Measurements from ENCODE around the gene SEC22B.
"Not testable (repeated sequence)": the region's sequence is repeated elsewhere in the genome, so short reads cannot be mapped to it uniquely, and the experiment has no call there.

Gene SEC22B

DNA sequence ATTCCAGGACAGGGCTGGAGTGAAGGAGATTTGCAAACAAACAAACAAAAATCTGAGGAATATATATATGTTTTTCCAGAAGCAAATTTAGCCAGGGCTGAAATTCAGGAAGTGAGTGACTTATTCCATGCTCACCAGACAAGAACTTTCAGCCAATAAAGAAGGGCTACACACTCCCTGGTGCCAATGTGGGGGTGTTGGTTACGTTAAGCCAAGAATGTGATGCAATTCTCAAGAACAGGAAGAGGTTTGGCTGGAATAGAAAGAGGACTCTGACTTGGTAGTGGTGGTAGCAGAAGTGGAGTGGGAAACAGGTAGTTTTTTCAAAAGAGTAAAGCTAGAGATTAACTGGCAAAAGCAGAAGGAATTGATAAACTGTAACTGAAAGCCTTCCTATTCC, 31.7 kb downstream of the SEC22B start:
- not testable (repeated sequence) for H3K4me1 ChIP-seq (ENCODE audit: control insufficient read depth, insufficient read depth, low read length); H3K4me3 ChIP-seq (ENCODE audit: low read length); DNase-seq (ENCODE audit: low read depth, low spot score); H3K9me3 ChIP-seq (ENCODE audit: control insufficient read depth, insufficient read depth, low read length); H3K27me3 ChIP-seq (ENCODE audit: control insufficient read depth, insufficient read depth, low read length); H3K27ac ChIP-seq (ENCODE audit: low read length); H3K36me3 ChIP-seq (ENCODE audit: control insufficient read depth, insufficient read depth, low read length)
- no CpG with 5 or more reads among the region's 1 CpG for WGBS (ENCODE audit: insufficient coverage, insufficient read length)

DNA sequence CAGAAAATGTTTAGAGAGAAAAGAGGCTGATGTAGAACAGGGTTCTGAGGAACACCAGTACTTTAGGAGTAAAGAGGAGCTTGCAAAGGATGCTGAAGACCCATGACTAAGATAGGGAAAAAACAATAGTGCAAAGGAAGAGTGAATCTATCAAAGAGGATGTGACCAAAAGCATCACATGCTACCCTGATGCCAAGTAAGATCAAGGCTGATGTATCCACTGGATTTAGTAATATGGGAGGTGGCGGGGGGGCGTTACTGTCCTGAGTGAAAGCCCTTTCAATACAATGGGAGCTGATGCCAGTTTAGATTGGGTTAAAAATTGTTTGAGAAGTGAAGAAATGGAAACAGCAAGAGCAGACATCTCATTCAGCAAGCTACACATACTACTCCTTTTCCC, 32.2 kb downstream of the SEC22B start:
- H3K36me3 ChIP-seq (ENCODE audit: control insufficient read depth, insufficient read depth, low read length); H3K9me3 ChIP-seq (ENCODE audit: control insufficient read depth, insufficient read depth, low read length); H3K4me3 ChIP-seq (ENCODE audit: low read length); H3K27me3 ChIP-seq (ENCODE audit: control insufficient read depth, insufficient read depth, low read length); H3K4me1 ChIP-seq (ENCODE audit: control insufficient read depth, insufficient read depth, low read length); DNase-seq (ENCODE audit: low read depth, low spot score); H3K27ac ChIP-seq (ENCODE audit: low read length): not testable (repeated sequence)
- no CpG with 5 or more reads among the region's 2 CpGs for WGBS (ENCODE audit: insufficient coverage, insufficient read length)

DNA sequence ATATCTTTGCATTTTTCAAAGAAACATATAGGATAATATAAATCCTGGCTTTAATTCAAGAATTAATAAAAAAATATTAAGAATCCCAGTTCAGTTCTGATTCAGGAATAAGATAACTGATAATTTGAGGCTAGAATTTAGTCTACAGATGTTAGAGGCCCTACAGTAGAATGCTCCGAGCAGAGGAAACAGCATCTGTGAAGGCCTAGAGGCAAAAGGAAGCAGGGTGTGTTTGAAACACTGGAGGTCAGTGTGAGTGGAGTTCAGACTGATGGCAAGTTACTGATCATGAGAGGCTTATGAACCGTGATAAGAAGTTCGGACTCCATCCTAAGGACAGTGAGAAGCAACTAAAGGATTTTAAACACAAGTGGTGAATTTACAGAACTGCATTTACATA, 33.0 kb downstream of the SEC22B start:
- H3K36me3 ChIP-seq (ENCODE audit: control insufficient read depth, insufficient read depth, low read length); H3K27ac ChIP-seq (ENCODE audit: low read length); H3K4me3 ChIP-seq (ENCODE audit: low read length); H3K4me1 ChIP-seq (ENCODE audit: control insufficient read depth, insufficient read depth, low read length); H3K9me3 ChIP-seq (ENCODE audit: control insufficient read depth, insufficient read depth, low read length); H3K27me3 ChIP-seq (ENCODE audit: control insufficient read depth, insufficient read depth, low read length); DNase-seq (ENCODE audit: low read depth, low spot score): not testable (repeated sequence)
- no CpG with 5 or more reads among the region's 3 CpGs for WGBS (ENCODE audit: insufficient coverage, insufficient read length)

DNA sequence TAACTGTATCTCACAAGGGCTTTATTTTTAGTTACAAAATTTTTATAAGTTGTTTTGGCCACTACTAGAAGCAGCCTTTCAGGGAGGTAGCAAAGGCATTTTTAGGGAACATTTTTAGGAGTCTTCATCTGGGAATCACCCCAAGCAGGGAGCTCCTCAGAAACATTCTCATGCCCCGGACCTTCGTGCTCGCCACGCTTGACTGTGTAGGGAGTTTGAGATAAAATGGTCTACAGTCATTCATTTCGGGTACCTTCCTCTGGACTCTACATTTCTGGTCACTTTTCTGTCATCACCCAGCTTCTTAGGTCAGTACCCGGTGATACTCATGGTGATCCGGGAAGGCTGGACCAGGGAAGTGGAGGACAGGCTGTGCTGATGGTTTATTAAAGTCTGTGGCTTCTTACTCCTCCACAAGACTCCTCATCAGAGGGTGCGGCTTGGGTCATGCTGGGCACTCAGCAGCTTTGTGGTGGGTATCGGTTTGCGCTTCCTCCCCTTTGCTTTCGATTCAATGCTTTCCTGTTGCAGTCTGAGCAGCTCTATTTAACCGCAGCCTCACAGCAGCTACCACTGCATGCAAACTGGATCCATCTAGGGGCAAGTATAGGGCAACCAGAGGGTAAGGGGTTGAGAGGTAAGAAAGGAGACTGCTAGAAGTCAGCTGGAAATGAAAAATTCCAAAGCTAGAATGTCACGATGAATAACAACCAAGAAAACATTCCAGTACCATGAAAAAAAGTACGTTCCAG, 33.6 kb downstream of the SEC22B start:
- not testable (repeated sequence) for H3K9me3 ChIP-seq (ENCODE audit: control insufficient read depth, insufficient read depth, low read length); H3K4me3 ChIP-seq (ENCODE audit: low read length); DNase-seq (ENCODE audit: low read depth, low spot score); H3K27ac ChIP-seq (ENCODE audit: low read length); H3K36me3 ChIP-seq (ENCODE audit: control insufficient read depth, insufficient read depth, low read length); H3K27me3 ChIP-seq (ENCODE audit: control insufficient read depth, insufficient read depth, low read length); H3K4me1 ChIP-seq (ENCODE audit: control insufficient read depth, insufficient read depth, low read length)
- no CpG with 5 or more reads among the region's 14 CpGs for WGBS (ENCODE audit: insufficient coverage, insufficient read length)

DNA sequence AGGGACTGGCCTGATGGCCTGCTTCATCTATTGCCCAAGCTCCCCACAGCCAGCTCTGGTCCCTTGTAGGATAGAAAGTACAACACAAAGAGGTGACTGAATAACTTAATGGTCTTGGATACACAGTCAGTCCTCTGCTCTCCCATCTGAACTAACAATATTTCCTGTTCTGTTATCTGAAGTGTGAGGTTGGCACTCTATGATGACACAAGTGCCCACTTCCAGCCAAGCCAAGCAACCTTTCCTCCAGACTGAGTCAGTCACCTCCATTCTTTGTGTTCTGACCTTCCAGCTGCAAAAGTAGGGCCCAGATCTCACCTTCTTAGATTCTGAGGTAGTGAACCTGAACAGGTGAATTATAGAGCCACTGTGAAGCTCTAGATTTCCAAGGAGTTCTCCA, 34.5 kb downstream of the SEC22B start:
- not testable (repeated sequence) for DNase-seq (ENCODE audit: low read depth, low spot score); H3K27ac ChIP-seq (ENCODE audit: low read length); H3K9me3 ChIP-seq (ENCODE audit: control insufficient read depth, insufficient read depth, low read length); H3K36me3 ChIP-seq (ENCODE audit: control insufficient read depth, insufficient read depth, low read length); H3K4me1 ChIP-seq (ENCODE audit: control insufficient read depth, insufficient read depth, low read length); H3K27me3 ChIP-seq (ENCODE audit: control insufficient read depth, insufficient read depth, low read length); H3K4me3 ChIP-seq (ENCODE audit: low read length)

DNA sequence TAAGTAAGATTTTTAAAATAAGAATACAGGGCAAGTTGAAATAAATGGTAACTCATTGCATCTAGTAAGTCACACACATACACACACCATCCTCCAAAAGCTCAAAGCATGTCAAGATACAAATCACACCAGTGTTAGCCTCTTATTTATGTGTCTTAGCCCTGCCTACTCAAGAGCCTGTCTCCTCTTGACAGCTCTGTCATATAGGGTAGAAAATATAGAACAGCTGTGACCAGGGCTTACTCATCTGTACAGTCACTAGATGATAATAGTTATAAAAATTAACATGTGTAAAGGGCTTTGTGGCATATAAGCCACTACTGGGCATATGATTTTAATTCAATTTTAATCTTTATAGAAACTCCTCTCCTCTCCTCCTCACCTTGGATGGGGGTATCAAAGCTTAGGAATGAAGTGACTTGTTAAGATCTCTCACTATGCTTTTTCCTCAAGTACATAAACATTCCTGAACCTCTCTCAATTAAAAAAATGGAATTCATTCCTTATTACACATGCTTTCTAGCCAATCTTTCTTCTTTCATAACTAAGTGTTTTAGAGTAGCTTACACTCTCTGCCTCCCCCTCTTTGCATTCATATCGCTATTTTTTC, 35.6 kb downstream of the SEC22B start:
- not testable (repeated sequence) for H3K4me3 ChIP-seq (ENCODE audit: low read length); H3K36me3 ChIP-seq (ENCODE audit: control insufficient read depth, insufficient read depth, low read length); H3K27me3 ChIP-seq (ENCODE audit: control insufficient read depth, insufficient read depth, low read length); H3K9me3 ChIP-seq (ENCODE audit: control insufficient read depth, insufficient read depth, low read length); H3K4me1 ChIP-seq (ENCODE audit: control insufficient read depth, insufficient read depth, low read length); DNase-seq (ENCODE audit: low read depth, low spot score); H3K27ac ChIP-seq (ENCODE audit: low read length)
- WGBS (ENCODE audit: insufficient coverage, insufficient read length) = no CpG with 5 or more reads among the region's 1 CpG

DNA sequence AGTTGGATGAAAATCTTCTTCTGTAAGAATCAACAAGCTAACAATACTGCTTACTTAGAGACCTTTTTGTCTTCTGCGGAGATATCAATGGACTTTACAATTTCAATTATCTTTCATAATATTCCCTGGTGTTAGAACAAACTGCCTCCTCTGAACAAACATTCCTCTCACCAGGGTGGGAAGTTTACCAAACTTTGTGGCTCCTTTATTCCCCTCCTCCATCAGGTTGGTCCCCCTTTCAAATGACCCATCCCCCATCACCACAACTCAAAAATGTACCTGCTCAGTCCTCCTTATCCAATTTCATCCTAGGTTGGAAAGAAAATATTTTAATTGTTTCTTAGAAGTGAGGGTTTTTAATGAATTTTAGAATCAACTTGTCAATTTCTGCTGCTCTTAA, 40.2 kb downstream of the SEC22B start:
- WGBS (ENCODE audit: insufficient coverage, insufficient read length) = no CpG with 5 or more reads among the region's 1 CpG
- not testable (repeated sequence) for H3K4me3 ChIP-seq (ENCODE audit: low read length); H3K36me3 ChIP-seq (ENCODE audit: control insufficient read depth, insufficient read depth, low read length); H3K27me3 ChIP-seq (ENCODE audit: control insufficient read depth, insufficient read depth, low read length); H3K4me1 ChIP-seq (ENCODE audit: control insufficient read depth, insufficient read depth, low read length); DNase-seq (ENCODE audit: low read depth, low spot score); H3K9me3 ChIP-seq (ENCODE audit: control insufficient read depth, insufficient read depth, low read length); H3K27ac ChIP-seq (ENCODE audit: low read length)

DNA sequence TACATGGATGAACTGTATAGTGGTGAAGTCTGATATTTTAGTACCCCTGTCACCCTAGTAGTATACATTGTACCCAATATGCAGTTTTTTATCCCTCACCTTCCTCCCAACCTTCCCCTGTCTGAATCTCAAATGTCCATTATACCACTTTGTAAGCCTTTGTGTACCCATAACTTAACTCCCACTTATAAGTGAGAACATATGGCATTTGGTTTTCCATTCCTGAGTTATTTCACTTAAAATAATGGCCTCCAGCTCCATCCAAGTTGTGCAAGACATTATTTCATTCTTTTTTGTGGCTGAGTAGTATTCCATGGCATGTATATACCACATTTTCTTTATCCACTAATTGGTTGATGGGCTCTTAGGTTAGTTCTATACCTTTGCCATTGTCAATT, 42.4 kb downstream of the SEC22B start:
- H3K4me1 ChIP-seq (ENCODE audit: control insufficient read depth, insufficient read depth, low read length); H3K27ac ChIP-seq (ENCODE audit: low read length); DNase-seq (ENCODE audit: low read depth, low spot score); H3K9me3 ChIP-seq (ENCODE audit: control insufficient read depth, insufficient read depth, low read length); H3K4me3 ChIP-seq (ENCODE audit: low read length); H3K27me3 ChIP-seq (ENCODE audit: control insufficient read depth, insufficient read depth, low read length); H3K36me3 ChIP-seq (ENCODE audit: control insufficient read depth, insufficient read depth, low read length): not testable (repeated sequence)

DNA sequence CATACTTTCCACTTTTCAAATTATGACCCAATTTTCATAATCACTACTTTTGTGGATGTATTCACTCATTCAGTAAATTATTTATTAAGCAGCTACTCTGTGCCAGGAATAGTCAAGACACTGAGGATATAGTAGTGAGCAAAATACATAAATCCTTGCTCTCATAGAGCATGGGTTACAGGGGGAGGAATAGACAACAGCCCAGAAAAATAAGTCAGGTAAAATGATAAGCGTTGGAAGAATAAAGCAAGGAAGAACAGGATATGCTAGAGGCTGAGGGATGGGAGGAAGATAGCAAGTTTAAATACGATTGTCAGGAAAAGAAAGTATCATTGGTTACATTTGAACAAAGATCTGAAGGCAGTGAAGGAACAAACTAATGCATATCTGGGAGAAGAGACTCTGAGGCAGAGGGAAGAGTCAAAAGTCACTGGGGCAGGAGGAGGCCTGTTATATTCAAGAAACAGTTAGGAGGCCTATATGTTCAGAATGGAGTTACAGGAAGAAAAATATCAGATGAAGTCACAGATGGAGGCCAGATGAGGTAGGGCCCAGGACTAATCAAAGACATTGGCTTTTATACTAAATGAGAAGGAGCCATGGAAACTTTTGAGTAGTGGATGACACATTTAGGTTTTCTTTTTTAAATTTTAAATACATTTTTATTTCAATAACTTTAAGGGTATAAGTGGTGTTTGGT, 42.9 kb downstream of the SEC22B start:
- DNase-seq (ENCODE audit: low read depth, low spot score) = no peak
- no peak overlapping the region for H3K4me3 ChIP-seq (ENCODE audit: low read length)
- H3K36me3 ChIP-seq (ENCODE audit: control insufficient read depth, insufficient read depth, low read length) = no peaks in the 10 kb centered on the region
- no CpG with 5 or more reads among the region's 2 CpGs for WGBS (ENCODE audit: insufficient coverage, insufficient read length)
- H3K9me3 ChIP-seq (ENCODE audit: control insufficient read depth, insufficient read depth, low read length) = no peaks in the 10 kb centered on the region
- H3K27ac ChIP-seq (ENCODE audit: low read length) = no peak overlapping the region
- H3K4me1 ChIP-seq (ENCODE audit: control insufficient read depth, insufficient read depth, low read length) = no peaks in the 10 kb centered on the region
- peaks cover 8% of the 10 kb centered on the region for H3K27me3 ChIP-seq (ENCODE audit: control insufficient read depth, insufficient read depth, low read length)

DNA sequence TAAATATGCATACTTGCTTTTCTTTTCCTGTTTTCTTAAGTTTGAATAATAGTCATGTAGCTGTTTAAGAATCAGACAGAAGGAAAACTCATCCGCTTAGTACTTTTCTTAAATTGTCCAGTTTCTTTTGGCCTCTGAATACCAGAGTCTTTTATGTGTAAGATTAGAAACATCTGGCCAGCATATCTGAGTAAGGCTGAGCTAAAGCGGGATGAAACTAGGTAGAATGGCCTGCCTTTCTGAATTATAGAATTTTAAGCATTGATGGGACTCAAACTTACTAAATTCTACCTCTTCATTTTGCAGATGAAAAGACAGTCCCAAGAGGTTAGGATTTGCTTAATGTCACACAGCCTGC, 43.9 kb downstream of the SEC22B start:
- no CpG with 5 or more reads among the region's 2 CpGs for WGBS (ENCODE audit: insufficient coverage, insufficient read length)

More for the DNA sequence above, 43.9 kb downstream of the SEC22B start:
- not testable (repeated sequence) for H3K9me3 ChIP-seq (ENCODE audit: control insufficient read depth, insufficient read depth, low read length); H3K4me3 ChIP-seq (ENCODE audit: low read length); H3K4me1 ChIP-seq (ENCODE audit: control insufficient read depth, insufficient read depth, low read length); H3K27me3 ChIP-seq (ENCODE audit: control insufficient read depth, insufficient read depth, low read length); DNase-seq (ENCODE audit: low read depth, low spot score); H3K36me3 ChIP-seq (ENCODE audit: control insufficient read depth, insufficient read depth, low read length); H3K27ac ChIP-seq (ENCODE audit: low read length)
